AG04450 (cell line): Measurements from ENCODE around the gene ZBTB26. TPM values are rescaled to one million over a fixed set of nuclear protein-coding genes. Genes with fewer than 3 reads are reported as not detected.
A peak's percentile ranks its signal among the peaks of the same experiment; 100 is the strongest.

Experiments
- CTCF ChIA-PET: fragments of 300-600, 350-600 bp; formaldehyde crosslinking; extraction: SDS; loops from one replicate; lab custom pipeline; 2022; ENCODE audit warnings: antibody characterized with exemption, inconsistent platforms; lab: Charles Lee
- POLR2A ChIA-PET: fragments of 350-600 bp; formaldehyde crosslinking; extraction: SDS; loops from one replicate; lab custom pipeline; 2021; ENCODE audit warnings: antibody characterized with exemption, inconsistent platforms; lab: Yijun Ruan, JAX
- DNase-seq: peaks from one replicate; pipeline ENCODE4 v3.0.0-alpha.2; 2011; ENCODE audit warnings: low read depth, low spot score
- H3K27ac ChIP-seq: one replicate; pipeline ENCODE4 v1.5.1; 2012; ENCODE audit warnings: low read depth, low read length, control low read depth
- H3K27me3 ChIP-seq: one replicate; pipeline ENCODE4 v1.6.0; 2012; ENCODE audit warnings: low read length; ENCODE audit not compliant: control insufficient read depth, insufficient read depth
- H3K4me3 ChIP-seq: 2 replicates; pipeline ENCODE4 v1.5.1; 2011; ENCODE audit warnings: mild to moderate bottlenecking, low read depth, low read length, control low read depth
- H3K9me3 ChIP-seq: 2 replicates; pipeline ENCODE4 v1.5.1; 2012; ENCODE audit warnings: low read length; ENCODE audit not compliant: control insufficient read depth, insufficient read depth
- CTCF ChIP-seq: IDR thresholded peaks from 2 replicates; pipeline ENCODE4 v1.5.1; 2011; ENCODE audit warnings: low read depth, low read length, control low read depth, inconsistent platforms
- polyA plus RNA-seq: library from polyadenylated mRNA; depleted of rRNA; stranded (reverse); fragments of >200 nt; gene quantifications from 2 replicates; pipeline ENCODE4 v1.2.3, GENCODE V29; 2011

Gene ZBTB26
- polyA plus RNA-seq, 1 experiment: 9.6 TPM

- H3K4me3 ChIP-seq: peak overlapping the region; percentile 4; the same call in 1 of the 2 replicates
- DNase-seq: no peak
- H3K27ac ChIP-seq: no peak overlapping the region
- CTCF ChIA-PET: interaction anchor here (1.2 kb wide), 1 partner anchor 449 kb away, joined by 3 read pairs; no protein-coding TSS in a partner anchor
- no peaks in the 10 kb centered on the region for H3K9me3 ChIP-seq
- H3K27me3 ChIP-seq: no peaks in the 10 kb centered on the region
- POLR2A ChIA-PET: interaction anchor here (0.7 kb wide), 1 partner anchor 131 kb away, joined by 11 read pairs; no protein-coding TSS in a partner anchor
- TF ChIP-seq CTCF: no peak
Observed at GRCh38 chr9:122900791-122901190, 30.5 kb downstream of the ZBTB26 start.

GRCh38 chr9:122897969-122898368 lies 33.3 kb downstream of the ZBTB26 start:
- Histone ChIP-seq H3K9me3 (no peaks in the 10 kb centered on the region), H3K27me3 (no peaks in the 10 kb centered on the region), H3K27ac (no peak overlapping the region), H3K4me3 (no peak overlapping the region)
- ChIA-PET POLR2A (interaction anchor here (0.7 to 0.8 kb wide), 3 partner anchors 15 to 168 kb away, joined by 3 to 5 read pairs (median 5); partner anchors contain the start of gene ZBTB6), CTCF (interaction anchor here (0.7 to 0.8 kb wide), 2 partner anchors 28 to 399 kb away, joined by 3 to 5 read pairs; no protein-coding TSS in a partner anchor)
- no peak for TF ChIP-seq CTCF
- DNase-seq: no peak

GRCh38 chr9:122888480-122888879 lies 42.8 kb downstream of the ZBTB26 start:
- POLR2A ChIA-PET: no interaction called here

GRCh38 chr9:122883125-122883524 lies 48.2 kb downstream of the ZBTB26 start:
- no peak for TF ChIP-seq CTCF
- ChIA-PET CTCF (interaction anchor here (1.3 kb wide), 1 partner anchor 107 kb away, joined by 3 read pairs; no protein-coding TSS in a partner anchor), POLR2A (no interaction called here)
- DNase-seq: no peak
- Histone ChIP-seq H3K27me3 (no peaks in the 10 kb centered on the region), H3K9me3 (no peaks in the 10 kb centered on the region), H3K27ac (no peak overlapping the region), H3K4me3 (no peak overlapping the region)

More at GRCh38 chr9:122888480-122888879, 42.8 kb downstream of the ZBTB26 start:
- H3K27ac ChIP-seq: no peak overlapping the region
- H3K27me3 ChIP-seq: no peaks in the 10 kb centered on the region
- DNase-seq: no peak
- H3K9me3 ChIP-seq: no peaks in the 10 kb centered on the region
- no peak for TF ChIP-seq CTCF
- H3K4me3 ChIP-seq: no peak overlapping the region
- CTCF ChIA-PET: no interaction called here

GRCh38 chr9:122879443-122879842 lies 51.9 kb downstream of the ZBTB26 start:
- Histone ChIP-seq H3K27ac (no peak overlapping the region), H3K4me3 (no peak overlapping the region), H3K27me3 (no peaks in the 10 kb centered on the region), H3K9me3 (no peaks in the 10 kb centered on the region)
- ChIA-PET POLR2A (no interaction called here), CTCF (no interaction called here)
- TF ChIP-seq CTCF: no peak
- no peak for DNase-seq
